GM18858 (cell line): ENCODE measurements around the gene COL27A1.

Experiments
- ATAC-seq: cut with Tn5 transposase; IDR thresholded peaks from one replicate; pipeline ENCODE4 v1.9.1; 2021; ENCODE audit not compliant: unreplicated experiment

COL27A1 gene

GRCh38 chr9:114155263-114155994, at the start of gene COL27A1:
COL27A1 (plus strand) TSS chr9:114155537; CDS start chr9:114155951, 414 bp downstream.
- no peak for ATAC-seq

GRCh38 chr9:114107286-114108001, 47.9 kb upstream of the COL27A1 start:
- ATAC-seq: no peak

DNA sequence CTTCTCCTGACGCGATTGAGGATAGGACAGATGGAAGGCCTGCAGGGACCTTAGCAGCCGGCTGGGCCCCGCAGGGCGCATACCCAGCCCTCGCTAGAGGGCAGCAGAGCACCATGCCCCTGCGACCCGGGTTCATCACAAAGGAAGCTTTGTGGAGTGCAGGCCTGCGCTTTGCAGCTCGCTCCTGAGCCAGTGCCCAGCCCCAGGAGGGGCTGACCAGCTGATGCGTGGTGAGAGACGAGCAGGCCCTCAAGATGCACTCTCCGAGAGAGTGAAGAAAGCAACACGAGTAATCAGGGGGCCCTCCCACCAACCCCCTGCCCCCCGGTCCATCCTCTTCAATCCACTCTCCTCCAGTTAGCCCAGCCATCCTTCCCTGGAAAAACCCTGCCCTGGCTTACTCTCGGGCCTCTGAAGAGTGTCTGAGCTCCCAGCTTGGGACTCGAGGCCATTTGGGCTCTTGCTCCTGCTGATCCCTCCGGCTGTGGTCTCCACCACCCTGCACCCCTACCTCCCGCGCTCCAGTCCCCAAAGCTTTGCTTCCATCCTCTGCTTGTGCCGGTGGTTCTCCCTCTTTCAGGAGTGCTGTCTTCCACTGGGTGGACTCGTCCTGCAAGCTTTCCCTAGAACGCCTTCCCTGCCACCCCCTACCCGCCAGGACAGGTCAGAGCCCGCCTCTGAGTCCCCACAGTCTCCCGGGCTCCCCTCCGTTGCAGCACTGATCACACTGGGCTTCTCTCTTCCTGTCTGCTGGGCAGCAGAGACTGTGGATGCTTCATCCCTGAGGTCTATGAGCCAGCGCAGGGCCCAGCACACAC, 47.1 kb upstream of the COL27A1 start:
- no peak for ATAC-seq

- ATAC-seq: no peak
These were observed 46.2 kb upstream of the COL27A1 start for GRCh38 chr9:114109124-114109523.

- ATAC-seq: no peak
These were observed 45.2 kb upstream of the COL27A1 start for GRCh38 chr9:114110180-114110579.

DNA sequence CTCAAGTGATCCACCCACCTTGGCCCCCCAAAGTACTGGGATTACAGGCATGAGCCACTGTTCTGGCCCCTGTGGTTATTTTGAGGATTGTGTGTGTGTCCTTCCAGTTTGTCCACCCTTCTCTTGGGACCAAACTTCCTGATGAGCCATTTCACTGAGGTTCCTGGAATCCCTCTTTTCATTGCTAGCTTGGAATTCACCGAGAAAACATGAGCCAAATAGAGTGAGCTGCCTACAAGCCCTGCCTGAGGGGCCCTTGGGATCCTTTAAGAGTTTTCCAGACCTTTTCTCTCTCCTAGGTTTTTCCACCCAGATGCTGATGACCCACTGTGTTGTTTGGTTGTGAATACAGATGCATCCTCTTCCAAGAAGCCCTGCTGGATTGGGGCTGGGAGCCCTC, 43.0 kb upstream of the COL27A1 start:
- ATAC-seq: no peak

GRCh38 chr9:114112778-114113584, 42.4 kb upstream of the COL27A1 start:
- ATAC-seq: no peak

DNA sequence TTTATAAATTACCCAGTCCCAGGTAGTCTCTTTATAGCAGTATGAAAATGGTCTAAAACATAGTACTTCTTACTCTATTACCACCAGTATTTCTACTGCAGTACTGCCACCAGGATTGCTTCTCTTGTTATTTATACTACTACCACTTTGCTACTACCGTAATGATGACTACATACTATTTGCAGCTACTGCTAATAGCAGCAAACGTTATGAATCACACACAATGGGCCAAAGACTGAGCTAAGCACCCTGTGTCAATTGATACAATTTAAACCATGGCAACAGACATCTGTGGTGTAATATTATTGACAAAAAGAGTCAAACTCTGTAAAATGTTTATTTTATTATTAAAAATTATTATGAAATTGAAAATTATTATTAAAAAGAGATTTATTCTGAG, 41.0 kb upstream of the COL27A1 start:
- no peak for ATAC-seq

GRCh38 chr9:114115654-114116125, 39.6 kb upstream of the COL27A1 start:
- no peak for ATAC-seq

DNA sequence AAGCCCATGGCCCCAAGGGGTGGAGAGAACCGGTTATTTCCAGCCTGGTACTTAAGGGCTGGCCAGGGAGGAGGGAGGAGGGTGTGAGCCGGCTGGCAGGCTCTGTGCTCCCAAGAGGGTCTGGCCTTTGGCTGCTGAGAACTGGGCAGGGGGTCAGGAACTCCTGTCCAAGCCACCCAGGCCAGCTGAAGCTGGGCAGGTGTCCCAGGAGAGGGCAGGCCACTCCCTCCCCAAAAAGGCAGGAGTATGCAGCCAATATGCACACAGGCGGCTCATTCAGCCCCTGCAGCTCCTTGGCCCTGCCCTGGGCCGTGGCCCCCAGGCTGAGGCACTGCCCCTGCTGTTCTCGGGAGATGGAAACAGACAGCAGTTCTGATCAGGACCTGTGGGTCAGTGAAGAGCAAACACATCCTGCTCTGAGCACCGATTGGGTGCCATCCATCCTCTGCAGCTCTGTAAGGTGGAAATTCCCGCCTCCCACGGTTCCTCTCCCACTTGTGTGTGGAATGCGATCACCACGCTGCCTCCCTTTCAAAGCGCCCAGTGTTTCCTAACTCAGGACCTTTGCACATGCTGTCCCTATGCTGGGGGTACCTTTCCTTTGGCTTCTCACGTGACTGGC, 39.1 kb upstream of the COL27A1 start:
- ATAC-seq: no peak

- no peak for ATAC-seq
These were observed 37.7 kb upstream of the COL27A1 start for GRCh38 chr9:114117614-114117995.

- ATAC-seq: no peak
These were observed 37.1 kb upstream of the COL27A1 start for GRCh38 chr9:114117996-114118830.

DNA sequence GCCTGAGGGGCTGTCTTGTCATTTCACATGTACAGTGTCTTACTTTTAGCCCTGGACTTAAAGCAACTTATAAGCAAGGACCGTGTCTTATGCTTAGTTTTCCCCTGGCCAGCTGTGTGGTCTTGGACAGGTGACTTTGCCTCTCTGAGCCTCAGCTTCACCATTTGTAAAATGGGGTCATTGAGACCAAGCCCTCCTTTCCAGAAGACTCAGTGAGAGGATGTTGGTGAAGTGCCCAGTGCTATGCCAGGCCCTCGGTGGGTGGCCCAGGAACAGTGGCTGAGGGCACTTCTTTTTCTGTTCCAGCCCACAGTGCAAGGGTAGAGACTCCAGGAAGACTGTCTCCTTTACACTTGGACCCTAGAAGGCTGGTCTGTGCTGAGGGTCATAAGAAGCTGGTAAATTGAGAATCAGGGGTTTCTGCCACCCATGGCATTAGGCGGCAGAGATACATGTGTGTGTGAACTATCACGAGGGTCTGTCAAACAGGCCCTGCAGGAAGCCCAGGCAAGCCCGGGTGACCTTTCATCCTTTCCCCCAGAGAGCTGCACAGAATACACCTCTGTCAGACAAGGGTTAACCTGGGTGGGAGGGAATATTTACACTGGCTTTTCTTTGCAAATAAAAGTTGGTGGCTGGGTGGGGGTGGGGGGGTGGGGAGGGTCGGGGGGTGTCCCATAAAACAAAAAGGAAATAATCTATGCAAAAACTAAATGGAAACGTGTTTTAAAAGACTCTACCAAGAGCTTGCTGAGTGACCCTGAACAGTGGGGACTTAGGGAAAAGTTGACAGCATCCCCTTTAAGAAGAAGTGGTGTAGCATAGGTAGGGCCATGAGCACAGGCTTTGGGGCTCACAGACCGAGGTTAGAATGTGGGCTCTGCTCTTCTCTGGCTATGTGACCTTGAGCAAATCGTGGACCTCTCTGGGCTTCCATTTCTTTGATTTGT, 35.8 kb upstream of the COL27A1 start:
- ATAC-seq: no peak

DNA sequence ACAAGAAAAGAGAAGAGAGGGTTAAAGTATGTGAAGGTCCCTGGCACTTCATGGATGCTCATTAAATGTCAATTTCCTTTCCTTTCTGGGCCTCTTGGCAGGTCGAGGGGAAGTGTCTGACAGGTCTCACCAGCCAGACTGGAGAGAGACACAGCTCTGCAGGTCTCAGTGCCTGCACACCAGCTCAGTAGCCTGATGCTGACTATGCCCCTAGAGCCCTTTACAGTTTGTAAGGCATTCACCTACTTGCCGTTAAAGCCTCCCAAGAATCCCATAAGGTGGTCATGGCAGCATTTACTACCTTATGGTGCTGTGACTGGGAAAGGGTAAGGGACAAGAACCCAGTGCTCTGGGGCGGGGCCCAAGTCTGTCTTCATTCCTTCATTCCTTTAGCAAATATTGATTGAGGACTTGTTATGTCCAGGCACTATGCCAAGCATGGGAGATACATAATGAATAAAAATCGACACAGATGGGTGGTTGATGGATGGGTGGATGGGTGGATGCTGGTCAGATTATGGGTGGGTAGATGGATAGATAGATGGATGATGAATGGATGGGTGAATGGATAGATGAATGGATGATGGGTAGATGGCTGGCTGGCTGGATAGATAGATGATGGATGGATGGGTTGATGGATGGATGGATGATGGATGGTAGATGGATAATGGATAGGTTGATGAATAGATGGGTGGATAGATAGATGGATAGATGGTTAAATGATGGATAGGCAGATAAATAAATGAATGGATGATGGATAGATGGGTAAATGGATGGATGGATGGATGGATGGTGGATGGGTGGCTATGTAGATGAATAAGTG, 34.9 kb upstream of the COL27A1 start:
- ATAC-seq: no peak

DNA sequence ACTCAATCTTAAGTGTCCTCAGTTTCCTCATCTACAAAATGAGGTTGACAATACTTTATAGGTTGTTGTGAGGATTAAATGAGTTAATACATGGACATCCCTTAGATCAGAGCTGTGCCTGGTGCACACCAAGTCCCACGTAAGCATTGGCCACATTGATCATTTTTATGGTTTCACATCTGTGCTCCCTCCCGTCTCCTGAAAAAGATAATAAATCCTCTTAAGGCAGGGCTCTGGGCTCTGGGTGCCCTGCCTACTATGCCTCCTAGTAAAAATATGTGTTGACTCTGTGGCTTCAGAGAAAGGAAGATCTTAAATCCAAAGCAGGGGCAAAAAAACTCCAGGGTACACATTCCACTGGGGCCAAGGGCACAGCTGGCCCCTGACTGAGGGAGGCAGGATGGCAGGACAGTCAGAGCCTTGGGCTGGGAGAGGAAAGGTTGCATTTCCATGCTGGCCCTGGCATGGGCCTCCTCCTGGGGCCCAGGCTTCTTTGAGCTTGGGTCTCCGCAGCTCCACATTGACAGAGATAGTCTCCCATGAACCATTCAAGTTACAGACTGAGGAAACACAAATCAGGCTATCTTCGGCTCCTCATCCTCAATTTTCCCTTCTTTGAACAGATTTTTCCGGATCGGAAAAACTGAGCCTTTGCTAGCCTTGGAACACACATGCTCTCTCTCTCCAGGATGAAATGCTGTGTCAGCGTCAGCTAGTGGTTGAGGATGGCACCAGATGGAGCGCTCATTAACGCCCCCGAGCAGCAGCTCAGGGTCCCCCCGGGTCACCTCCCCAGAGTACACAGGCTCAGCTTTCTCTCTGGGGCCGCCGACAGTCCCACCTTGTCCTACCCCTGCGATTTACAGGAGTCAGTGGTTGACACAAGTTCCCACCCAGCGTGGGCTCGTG, 33.9 kb upstream of the COL27A1 start:
- no peak for ATAC-seq
